Stomach smooth muscle (tissue), 2 donors: ENCODE measurements around the gene HECTD1.
A peak's percentile ranks its signal among the peaks of the same experiment; 100 is the strongest.
"Not testable (repeated sequence)": the region's sequence is repeated elsewhere in the genome, so short reads cannot be mapped to it uniquely, and the experiment has no call there.

Experiments
- H3K27ac ChIP-seq: one replicate; pipeline ENCODE4 v1.7.0; 2013; ENCODE audit warnings: mild to moderate bottlenecking, low read length, inconsistent platforms
- H3K27me3 ChIP-seq, 2 donors: one replicate each; pipeline ENCODE4 v1.7.0; 2013; ENCODE audit warnings: low read length in 2 of 2; ENCODE audit not compliant: insufficient read depth in 2 of 2, control insufficient read depth in 1 of 2
- H3K36me3 ChIP-seq, 2 donors: one replicate each; pipeline ENCODE4 v1.7.0; 2013; ENCODE audit warnings: low read length in 2 of 2; ENCODE audit not compliant: control insufficient read depth in 2 of 2, insufficient read depth in 2 of 2
- H3K4me1 ChIP-seq: one replicate; pipeline ENCODE4 v1.7.0; 2013; ENCODE audit warnings: low read length; ENCODE audit not compliant: control insufficient read depth, insufficient read depth
- H3K4me3 ChIP-seq, 2 donors: one replicate each; pipeline ENCODE4 v1.7.0; 2013; ENCODE audit warnings: low read length in 2 of 2
- H3K9ac ChIP-seq, 2 donors: one replicate each; pipeline ENCODE4 v1.7.0; 2013; ENCODE audit warnings: low read length in 2 of 2, mild to moderate bottlenecking in 1 of 2
- H3K9me3 ChIP-seq, 2 donors: one replicate each; pipeline ENCODE4 v1.7.0; 2013; ENCODE audit warnings: low read length in 2 of 2; ENCODE audit not compliant: control insufficient read depth in 2 of 2
- donor health status: healthy.
- donor health status: Pancreatic carcinoma.

Gene HECTD1

GRCh38 chr14:31092160-31092708 is 115.4 kb downstream of the HECTD1 start:
- peaks cover 0 to 2% of the 10 kb centered on the region in 2 donors for H3K36me3 ChIP-seq
- no peaks in the 10 kb centered on the region for H3K27me3 ChIP-seq
- no peak overlapping the region for H3K9ac ChIP-seq
- H3K4me3 ChIP-seq = no peak overlapping the region
- peaks cover 6% of the 10 kb centered on the region for H3K4me1 ChIP-seq
- H3K9me3 ChIP-seq = no peaks in the 10 kb centered on the region
- no peak overlapping the region for H3K27ac ChIP-seq

- Histone ChIP-seq H3K9me3 (no peaks in the 10 kb centered on the region), H3K9ac (no peak overlapping the region), H3K4me3 (no peak overlapping the region), H3K27ac (peak overlapping the region; percentile 46), H3K27me3 (no peaks in the 10 kb centered on the region), H3K36me3 (no peaks in the 10 kb centered on the region), H3K4me1 (peaks cover 6% of the 10 kb centered on the region)
Measured at GRCh38 chr14:31090883-31091764, 116.5 kb downstream of the HECTD1 start.

- not testable (repeated sequence) for H3K4me3 ChIP-seq, H3K9me3 ChIP-seq, H3K27ac ChIP-seq, H3K9ac ChIP-seq, H3K36me3 ChIP-seq, H3K27me3 ChIP-seq
- H3K4me1 ChIP-seq = peaks cover 12% of the 10 kb centered on the region
Measured at GRCh38 chr14:31086466-31086865, 121.1 kb downstream of the HECTD1 start.

GRCh38 chr14:31085027-31085426 is 122.6 kb downstream of the HECTD1 start:
- H3K9ac ChIP-seq = no peak overlapping the region
- H3K27me3 ChIP-seq = no peaks in the 10 kb centered on the region
- no peaks in the 10 kb centered on the region for H3K9me3 ChIP-seq
- H3K4me1 ChIP-seq = peaks cover 5% of the 10 kb centered on the region
- H3K36me3 ChIP-seq = peaks cover 0 to 7% of the 10 kb centered on the region in 2 donors
- H3K4me3 ChIP-seq = no peak overlapping the region
- no peak overlapping the region for H3K27ac ChIP-seq

- no peaks in the 10 kb centered on the region for H3K9me3 ChIP-seq
- H3K27ac ChIP-seq = peak overlapping the region; percentile 11
- H3K36me3 ChIP-seq = peaks cover 0 to 7% of the 10 kb centered on the region in 2 donors
- no peak overlapping the region for H3K4me3 ChIP-seq
- H3K27me3 ChIP-seq = no peaks in the 10 kb centered on the region
- no peak overlapping the region for H3K9ac ChIP-seq
- H3K4me1 ChIP-seq = peaks cover 5% of the 10 kb centered on the region
Measured at GRCh38 chr14:31084385-31084784, 123.2 kb downstream of the HECTD1 start.

GRCh38 chr14:31083781-31084180 is 123.8 kb downstream of the HECTD1 start:
- peak overlapping the region; percentile 11 for H3K27ac ChIP-seq
- H3K27me3 ChIP-seq = no peaks in the 10 kb centered on the region
- peaks cover 5% of the 10 kb centered on the region for H3K4me1 ChIP-seq
- peak overlapping the region in 1 of 2 donors; percentile 29 for H3K9ac ChIP-seq
- H3K36me3 ChIP-seq = peaks cover 0 to 7% of the 10 kb centered on the region in 2 donors
- H3K9me3 ChIP-seq = no peaks in the 10 kb centered on the region
- no peak overlapping the region for H3K4me3 ChIP-seq

GRCh38 chr14:31080484-31080883 is 127.1 kb downstream of the HECTD1 start:
- Histone ChIP-seq H3K27ac (no peak overlapping the region), H3K27me3 (no peaks in the 10 kb centered on the region), H3K4me1 (peaks cover 5% of the 10 kb centered on the region), H3K4me3 (no peak overlapping the region), H3K9ac (no peak overlapping the region), H3K36me3 (peaks cover 5 to 9% of the 10 kb centered on the region in 2 donors), H3K9me3 (no peaks in the 10 kb centered on the region)

- no peak overlapping the region for H3K9ac ChIP-seq
- peaks cover 5 to 7% of the 10 kb centered on the region in 2 donors for H3K36me3 ChIP-seq
- H3K4me1 ChIP-seq = peaks cover 5% of the 10 kb centered on the region
- H3K27ac ChIP-seq = no peak overlapping the region
- no peaks in the 10 kb centered on the region for H3K27me3 ChIP-seq
- no peak overlapping the region for H3K4me3 ChIP-seq
- H3K9me3 ChIP-seq = no peaks in the 10 kb centered on the region
Measured at GRCh38 chr14:31080056-31080455, 127.5 kb downstream of the HECTD1 start.

GRCh38 chr14:31078766-31079165 is 128.8 kb downstream of the HECTD1 start:
- Histone ChIP-seq H3K27ac (no peak overlapping the region), H3K36me3 (peaks cover 3 to 5% of the 10 kb centered on the region in 2 donors), H3K4me1 (peaks cover 3% of the 10 kb centered on the region), H3K27me3 (no peaks in the 10 kb centered on the region), H3K9me3 (no peaks in the 10 kb centered on the region), H3K9ac (no peak overlapping the region), H3K4me3 (no peak overlapping the region)

GRCh38 chr14:31075144-31075543 is 132.4 kb downstream of the HECTD1 start:
- H3K4me1 ChIP-seq = no peaks in the 10 kb centered on the region
- H3K36me3 ChIP-seq = peaks cover 2 to 5% of the 10 kb centered on the region in 2 donors
- no peak overlapping the region for H3K9ac ChIP-seq
- no peak overlapping the region for H3K4me3 ChIP-seq
- H3K9me3 ChIP-seq = no peaks in the 10 kb centered on the region
- H3K27ac ChIP-seq = no peak overlapping the region
- no peaks in the 10 kb centered on the region for H3K27me3 ChIP-seq

- Histone ChIP-seq H3K9me3 (no peaks in the 10 kb centered on the region), H3K36me3 (peaks cover 0 to 4% of the 10 kb centered on the region in 2 donors), H3K27ac (no peak overlapping the region), H3K9ac (no peak overlapping the region), H3K4me1 (no peaks in the 10 kb centered on the region), H3K4me3 (no peak overlapping the region), H3K27me3 (no peaks in the 10 kb centered on the region)
Measured at GRCh38 chr14:31071151-31071550, 136.4 kb downstream of the HECTD1 start.
